HepG2 (cell line): ENCODE data around the gene ZNF561. TPM values are rescaled to one million over a fixed set of nuclear protein-coding genes. Genes with fewer than 3 reads are reported as not detected.

Source experiments
- AKAP8 ChIP-seq: sonication (generic); formaldehyde crosslinking; IDR thresholded peaks from 2 replicates; pipeline ENCODE4 v1.5.1; 2020; ENCODE audit warnings: mild to moderate bottlenecking, missing genetic modification reagents
- ATF6 ChIP-seq: sonication (generic); formaldehyde crosslinking; conservative IDR thresholded peaks from 2 replicates; pipeline ENCODE4 v1.4.0; 2020; ENCODE audit warnings: missing genetic modification reagents
- DR1 ChIP-seq: sonication (generic); formaldehyde crosslinking; IDR thresholded peaks from 2 replicates; pipeline ENCODE4 v1.8.0; 2021; ENCODE audit warnings: mild to moderate bottlenecking, missing genetic modification reagents, inconsistent platforms
- FLYWCH1 ChIP-seq: sonication (generic); formaldehyde crosslinking; IDR thresholded peaks from 2 replicates; pipeline ENCODE4 v1.8.1; 2023; ENCODE audit warnings: mild to moderate bottlenecking, missing genetic modification reagents
- FUBP1 ChIP-seq: sonication (generic); formaldehyde crosslinking; IDR thresholded peaks from 2 replicates; pipeline ENCODE4 v1.5.1; 2020; ENCODE audit warnings: missing genetic modification reagents, mild to moderate bottlenecking, borderline replicate concordance
- HHEX ChIP-seq: IDR thresholded peaks from 2 replicates; pipeline ENCODE4 v1.6.1; 2016; ENCODE audit warnings: control low read depth
- RXRB ChIP-seq: IDR thresholded peaks from 2 replicates; pipeline ENCODE4 v1.6.1; 2016; ENCODE audit warnings: borderline replicate concordance, missing genetic modification reagents, missing compliant biosample characterization
- SMARCE1 ChIP-seq: fragments of 450-650 bp; IDR thresholded peaks from 2 replicates; pipeline ENCODE4 v1.6.1; 2017; ENCODE audit warnings: borderline replicate concordance
- SRF ChIP-seq: IDR thresholded peaks from 2 replicates; pipeline ENCODE4 v1.6.1; 2011; ENCODE audit warnings: mild to moderate bottlenecking, low read depth, low read length, moderate library complexity
- YEATS4 ChIP-seq: sonication (generic); formaldehyde crosslinking; IDR thresholded peaks from 2 replicates; pipeline ENCODE4 v1.4.0; 2020; ENCODE audit warnings: missing genetic modification reagents, borderline replicate concordance
- ZBTB37 ChIP-seq: sonication (generic); formaldehyde crosslinking; IDR thresholded peaks from 2 replicates; pipeline ENCODE4 v1.4.0; 2020; ENCODE audit warnings: mild to moderate bottlenecking, missing genetic modification reagents
- ZNF160 ChIP-seq: sonication (generic); formaldehyde crosslinking; IDR thresholded peaks from 2 replicates; pipeline ENCODE4 v1.8.0; 2022; ENCODE audit warnings: mild to moderate bottlenecking, inconsistent platforms, missing genetic modification reagents
- ZNF20 ChIP-seq: sonication (generic); formaldehyde crosslinking; IDR thresholded peaks from 2 replicates; pipeline ENCODE4 v1.4.0; 2020; ENCODE audit warnings: mild to moderate bottlenecking, moderate library complexity, missing genetic modification reagents
- ZNF281 ChIP-seq: sonication (generic); formaldehyde crosslinking; IDR thresholded peaks from 2 replicates; pipeline ENCODE4 v1.4.0; 2020; ENCODE audit warnings: missing genetic modification reagents, borderline replicate concordance
- ZNF546 ChIP-seq: sonication (generic); formaldehyde crosslinking; conservative IDR thresholded peaks from 2 replicates; pipeline ENCODE4 v1.8.1; 2023; ENCODE audit warnings: mild to moderate bottlenecking, missing genetic modification reagents
- ZNF770 ChIP-seq: sonication (generic); formaldehyde crosslinking; IDR thresholded peaks from 2 replicates; pipeline ENCODE4 v1.5.0; 2020; ENCODE audit warnings: mild to moderate bottlenecking, missing genetic modification reagents
- ZNF83 ChIP-seq: sonication (generic); formaldehyde crosslinking; IDR thresholded peaks from 2 replicates; pipeline ENCODE4 v1.4.0; 2020; ENCODE audit warnings: missing genetic modification reagents, mild to moderate bottlenecking, borderline replicate concordance
- polyA plus RNA-seq, 8 experiments: library from polyadenylated mRNA; depleted of rRNA in 3 of 8; stranded (reverse) in 7 of 8; unstranded in 1 of 8; fragments of >200 nt; fragmentation: Illumina TruSeq in 4 of 8; extraction: Trizol in 4 of 8; gene quantifications; 2 replicates each; pipeline versions ENCODE4 v1.2.1 to v1.2.3, GENCODE V29; 2011 to 2016; ENCODE audit warnings: low read depth in 4 of 8, missing spikeins in 1 of 8, mixed read lengths in 1 of 8; ENCODE audit not compliant: insufficient read depth in 1 of 8
- total RNA-seq, 5 experiments: library from RNA; depleted of rRNA; stranded (reverse); fragments of >200 nt; fragmentation: Illumina TruSeq; extraction: Trizol; gene quantifications; 2 replicates each; pipeline ENCODE4 v1.2.3, GENCODE V29; 2016; ENCODE audit warnings: low read depth in 1 of 5

The ZNF561 gene
- total and polyA plus RNA-seq, 2 of the 13 experiments (the other 11 are each of a cell fraction or from before 2014, with no cell fraction given): 19.8 to 35.1 TPM

- TF ChIP-seq SRF (peak; percentile 91), FUBP1 (no peak), ZNF160 (CRISPR knock-in tag) (no peak), ZNF546 (CRISPR knock-in tag) (no peak), ZNF20 (CRISPR knock-in tag) (peak; percentile 27; the same call in 1 of the 2 replicates), ZBTB37 (CRISPR knock-in tag) (no peak), ZNF83 (CRISPR knock-in tag) (no peak), ATF6 (no peak; the same call in 1 of the 2 replicates), HHEX (CRISPR knock-in tag) (no peak), AKAP8 (CRISPR knock-in tag) (no peak), SMARCE1 (no peak), ZNF770 (no peak), ZNF281 (CRISPR knock-in tag) (no peak; the same call in 1 of the 2 replicates), RXRB (CRISPR knock-in tag) (peak; percentile 27; the same call in 1 of the 2 replicates), FLYWCH1 (peak; percentile 84; the same call in 1 of the 2 replicates), DR1 (CRISPR knock-in tag) (peak; percentile 24; the same call in 1 of the 2 replicates), YEATS4 (CRISPR knock-in tag) (peak; percentile 89)
Measured at GRCh38 chr19:9621156-9622037, at the start of gene ZNF561 (continued).
